H9 (cell line): ENCODE results near the gene NECTIN4. TPM values are rescaled to one million over a fixed set of nuclear protein-coding genes. Genes with fewer than 3 reads are reported as not detected.

Source experiments
- DNase-seq: peaks from one replicate; pipeline ENCODE4 v3.0.0-alpha.2; 2017
- H2AFZ ChIP-seq: one replicate; pipeline ENCODE4 v1.6.1; 2013; ENCODE audit warnings: mild to moderate bottlenecking, low read length, control low read depth, moderate library complexity
- H2AK5ac ChIP-seq: 2 replicates; pipeline ENCODE4 v1.6.1; 2013; ENCODE audit warnings: low read length, control low read depth, mixed read lengths; ENCODE audit not compliant: insufficient read length
- H2BK120ac ChIP-seq: one replicate; pipeline ENCODE4 v1.6.1; 2013; ENCODE audit warnings: low read depth, mild to moderate bottlenecking, low read length, control low read depth, inconsistent platforms; ENCODE audit not compliant: poor library complexity, severe bottlenecking
- H2BK12ac ChIP-seq: 2 replicates; pipeline ENCODE4 v1.6.1; 2013; ENCODE audit warnings: low read length, control low read depth, mixed read lengths, low read depth; ENCODE audit not compliant: insufficient read length
- H2BK15ac ChIP-seq: 2 replicates; pipeline ENCODE4 v1.6.1; 2013; ENCODE audit warnings: low read depth, low read length, control low read depth
- H2BK20ac ChIP-seq: one replicate; pipeline ENCODE4 v1.6.1; 2013; ENCODE audit warnings: low read depth, mild to moderate bottlenecking, low read length, control low read depth, inconsistent platforms; ENCODE audit not compliant: poor library complexity, severe bottlenecking
- H2BK5ac ChIP-seq: 2 replicates; pipeline ENCODE4 v1.6.1; 2013; ENCODE audit warnings: low read length, control low read depth, mixed read lengths; ENCODE audit not compliant: insufficient read length
- H3K14ac ChIP-seq: 2 replicates; pipeline ENCODE4 v1.6.1; 2013; ENCODE audit warnings: low read length, control low read depth; ENCODE audit not compliant: insufficient read depth
- H3K18ac ChIP-seq: 2 replicates; pipeline ENCODE4 v1.6.1; 2013; ENCODE audit warnings: low read depth, mild to moderate bottlenecking, mixed read lengths, low read length, control low read depth; ENCODE audit not compliant: insufficient read length
- H3K23ac ChIP-seq: 2 replicates; pipeline ENCODE4 v1.6.1; 2013; ENCODE audit warnings: low read length, control low read depth, mixed read lengths, low read depth; ENCODE audit not compliant: insufficient read length
- H3K23me2 ChIP-seq: 2 replicates; pipeline ENCODE4 v1.6.1; 2013; ENCODE audit warnings: low read depth, mild to moderate bottlenecking, mixed read lengths, low read length, control low read depth; ENCODE audit not compliant: insufficient read length, poor library complexity, severe bottlenecking
- H3K27ac ChIP-seq: 2 replicates; pipeline ENCODE4 v1.5.1; 2013; ENCODE audit warnings: low read length, control low read depth, mixed read lengths, low read depth; ENCODE audit not compliant: insufficient read length
- H3K27me3 ChIP-seq: 2 replicates; pipeline ENCODE4 v1.6.1; 2013; ENCODE audit warnings: low read length, control low read depth, inconsistent platforms; ENCODE audit not compliant: insufficient read depth
- H3K4ac ChIP-seq: 2 replicates; pipeline ENCODE4 v1.6.1; 2013; ENCODE audit warnings: low read depth, mild to moderate bottlenecking, control low read depth, inconsistent platforms, low read length, moderate library complexity
- H3K4me1 ChIP-seq: 2 replicates; pipeline ENCODE4 v1.6.1; 2013; ENCODE audit warnings: low read length, control low read depth, inconsistent platforms; ENCODE audit not compliant: insufficient read depth
- H3K4me2 ChIP-seq: 2 replicates; pipeline ENCODE4 v1.6.1; 2013; ENCODE audit warnings: low read length, control low read depth, mixed read lengths; ENCODE audit not compliant: insufficient read length, insufficient read depth
- H3K56ac ChIP-seq: 2 replicates; pipeline ENCODE4 v1.6.1; 2013; ENCODE audit warnings: low read depth, mild to moderate bottlenecking, mixed read lengths, low read length, control low read depth; ENCODE audit not compliant: insufficient read length
- H3K79me1 ChIP-seq: 2 replicates; pipeline ENCODE4 v1.6.1; 2013; ENCODE audit warnings: low read depth, mild to moderate bottlenecking, moderate library complexity, low read length, control low read depth, inconsistent platforms; ENCODE audit not compliant: insufficient read depth, poor library complexity, severe bottlenecking
- H3K79me2 ChIP-seq: 2 replicates; pipeline ENCODE4 v1.6.1; 2013; ENCODE audit warnings: low read length, control low read depth, inconsistent platforms; ENCODE audit not compliant: insufficient read depth
- H3K9ac ChIP-seq: 2 replicates; pipeline ENCODE4 v1.6.1; 2013; ENCODE audit warnings: low read length, control low read depth, mixed read lengths; ENCODE audit not compliant: insufficient read length; ENCODE audit errors: extremely low read depth
- H3K9me3 ChIP-seq: one replicate; pipeline ENCODE4 v1.6.1; 2013; ENCODE audit warnings: low read depth, low read length, inconsistent platforms; ENCODE audit not compliant: control insufficient read depth
- H3T11ph ChIP-seq: one replicate; pipeline ENCODE4 v1.6.1; 2013; ENCODE audit warnings: mild to moderate bottlenecking, low read length, control low read depth, inconsistent platforms
- H4K20me1 ChIP-seq: one replicate; pipeline ENCODE4 v1.6.1; 2013; ENCODE audit not compliant: control insufficient read depth, insufficient read length, insufficient read depth
- H4K5ac ChIP-seq: 2 replicates; pipeline ENCODE4 v1.6.1; 2013; ENCODE audit warnings: low read depth, mild to moderate bottlenecking, mixed read lengths, low read length, control low read depth; ENCODE audit not compliant: insufficient read length
- H4K8ac ChIP-seq: replicated peaks from 2 replicates; pipeline ENCODE4 v1.6.1; 2013; ENCODE audit warnings: low read length, control low read depth, mixed read lengths, low read depth; ENCODE audit not compliant: insufficient read length
- H4K91ac ChIP-seq: 2 replicates; pipeline ENCODE4 v1.6.1; 2013; ENCODE audit warnings: low read depth, mild to moderate bottlenecking, moderate library complexity, mixed read lengths, low read length, control low read depth; ENCODE audit not compliant: insufficient read length
- H3K27ac Mint-ChIP-seq, 3 experiments: 2 replicates in 2 of 3; 3 replicates in 1 of 3; pipeline ENCODE4 v1.8.0; 2020 to 2021; ENCODE audit warnings: mixed read lengths in 3 of 3, mild to moderate bottlenecking in 1 of 3, moderate library complexity in 1 of 3
- H3K27me3 Mint-ChIP-seq: 2 replicates; pipeline ENCODE4 v1.8.0; 2021; ENCODE audit warnings: low read depth, mild to moderate bottlenecking, moderate library complexity, mixed read lengths
- H3K36me3 Mint-ChIP-seq, 3 experiments: 2 replicates in 2 of 3; 3 replicates in 1 of 3; pipeline ENCODE4 v1.8.0; 2020 to 2021; ENCODE audit warnings: low read depth in 3 of 3, mixed read lengths in 3 of 3; ENCODE audit not compliant: insufficient read depth in 1 of 3
- H3K4me1 Mint-ChIP-seq, 2 experiments: 2 replicates each; pipeline ENCODE4 v1.8.0; 2020; ENCODE audit warnings: mixed read lengths in 2 of 2
- H3K4me3 Mint-ChIP-seq, 2 experiments: 2 replicates in 1 of 2; 3 replicates in 1 of 2; pipeline ENCODE4 v1.8.0; 2020 to 2021; ENCODE audit warnings: mild to moderate bottlenecking in 2 of 2, mixed read lengths in 2 of 2, moderate library complexity in 1 of 2
- H3K9me3 Mint-ChIP-seq, 2 experiments: 2 replicates in 1 of 2; 3 replicates in 1 of 2; pipeline ENCODE4 v1.8.0; 2020; ENCODE audit warnings: mild to moderate bottlenecking in 2 of 2, mixed read lengths in 2 of 2, moderate library complexity in 1 of 2
- CTCF ChIP-seq: fragments of 200-600 bp; sonication (generic); conservative IDR thresholded peaks from 3 replicates; pipeline ENCODE4 v1.8.0; 2021; ENCODE audit warnings: antibody characterized with exemption, mild to moderate bottlenecking
- WGBS: extraction: QIAGEN DNeasy Blood & Tissue Kit; methylation state at CpG from one replicate; pipeline ENCODE4 v1.1.7; 2013; ENCODE audit warnings: missing lambda C conversion rate, low lambda C conversion rate, mixed read lengths; ENCODE audit not compliant: insufficient read length; ENCODE audit errors: extremely low coverage; 5-methylcytosine and 5-hydroxymethylcytosine counted together
- total RNA-seq: library from RNA; stranded (reverse); gene quantifications from 2 replicates; pipeline ENCODE4 v1.2.1, GENCODE V29; 2021

The NECTIN4 gene
- total RNA-seq, 1 experiment from 2014 or later, result 0.33 TPM

DNA sequence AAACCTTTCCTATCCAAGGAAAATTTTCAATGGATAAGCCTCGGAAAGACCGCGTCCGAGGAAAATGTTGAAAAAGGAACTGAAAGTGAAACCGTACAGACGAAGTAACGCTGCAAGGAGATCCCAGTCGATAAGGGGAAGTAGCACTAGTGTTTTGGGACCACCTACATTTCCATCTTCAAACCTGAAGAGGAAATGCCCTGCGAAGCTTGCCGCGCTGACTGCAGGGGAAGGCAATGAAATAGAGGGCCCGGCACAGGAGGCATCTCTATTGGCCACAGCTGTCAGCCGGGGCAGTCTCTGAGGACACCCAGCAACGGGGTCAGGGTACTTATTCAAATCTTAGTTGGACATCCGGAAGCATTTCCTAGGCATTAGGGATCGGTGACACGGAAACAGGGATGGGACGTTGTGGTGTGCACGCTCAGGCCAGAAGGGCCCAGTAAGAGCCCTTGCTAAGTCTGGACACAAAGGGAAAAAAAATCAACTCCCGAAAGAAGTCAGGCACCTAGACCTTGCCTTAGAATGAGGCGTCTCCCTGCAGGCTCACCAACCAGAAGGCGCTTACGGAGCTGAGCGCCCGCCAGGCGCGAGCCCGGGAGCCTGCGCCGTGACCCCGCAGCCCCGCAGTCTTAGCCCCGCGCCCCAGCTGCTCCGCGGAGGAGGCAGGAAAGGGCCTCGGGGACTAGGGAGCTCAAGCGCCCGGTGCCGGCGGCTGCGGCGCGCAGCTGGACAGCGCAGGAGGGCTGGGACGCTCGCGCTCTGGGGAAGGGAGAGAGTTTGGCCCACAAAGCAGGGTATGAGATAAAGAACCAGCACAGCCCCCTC is 44.2 kb downstream of the NECTIN4 start:
- H4K8ac ChIP-seq, result no peak overlapping the region
- peaks cover 28 to 45% (median 39%) of the 10 kb centered on the region in 3 experiments for H3K36me3 Mint-ChIP-seq
- peak overlapping the region; percentile 98 to 100 (median 100) for H3K27ac Mint-ChIP-seq
- no peak overlapping the region for H2AFZ ChIP-seq
- no peaks in the 10 kb centered on the region for H3K79me1 ChIP-seq
- peak; percentile 72 for DNase-seq
- H2BK5ac ChIP-seq, result no peak overlapping the region
- H2BK120ac ChIP-seq, result no peak overlapping the region
- H4K20me1 ChIP-seq, result no peaks in the 10 kb centered on the region
- H4K91ac ChIP-seq, result no peak overlapping the region
- no peak for TF ChIP-seq CTCF
- peaks cover 2% of the 10 kb centered on the region; the same call in 1 of the 2 replicates for H3K4me1 ChIP-seq
- H3K4me3 Mint-ChIP-seq, result peak overlapping the region; percentile 92 to 94
- H2BK12ac ChIP-seq, result no peak overlapping the region
- H2BK20ac ChIP-seq, result no peak overlapping the region
- peaks cover 15 to 18% of the 10 kb centered on the region in 2 experiments for H3K4me1 Mint-ChIP-seq
- H3K9me3 Mint-ChIP-seq, result peaks cover 12% of the 10 kb centered on the region in 2 experiments
- H3K4me2 ChIP-seq, result peak overlapping the region; percentile 64
- H2AK5ac ChIP-seq, result no peak overlapping the region
- H3K27me3 Mint-ChIP-seq, result peaks cover 36% of the 10 kb centered on the region
- no peak overlapping the region for H3K23ac ChIP-seq
- H3K9ac ChIP-seq, result peak overlapping the region; percentile 52
- no peak overlapping the region for H3K4ac ChIP-seq
- peaks cover 8% of the 10 kb centered on the region for H3K23me2 ChIP-seq
- no peak overlapping the region for H4K5ac ChIP-seq
- H3K9me3 ChIP-seq, result no peaks in the 10 kb centered on the region
- H3T11ph ChIP-seq, result no peak overlapping the region
- H3K14ac ChIP-seq, result 0 out of 2 replicates have a peak overlapping the region, but pooled peaks have one; percentile 18
- peaks cover 3% of the 10 kb centered on the region; the same call in 1 of the 2 replicates for H3K79me2 ChIP-seq
- no peaks in the 10 kb centered on the region; the same call in 1 of the 2 replicates for H3K27me3 ChIP-seq
- peak overlapping the region; percentile 93 for H3K27ac ChIP-seq
- no peak overlapping the region for H2BK15ac ChIP-seq
- H3K18ac ChIP-seq, result no peak overlapping the region
- no CpG with 5 or more reads among the region's 48 CpGs for WGBS
- no peak overlapping the region for H3K56ac ChIP-seq
